Right lobe of liver (tissue), 6 donors: Measurements from ENCODE around the gene SVEP1. TPM values are rescaled to one million over a fixed set of nuclear protein-coding genes. Genes with fewer than 3 reads are reported as not detected.

Experiments used
- ATAC-seq, 4 donors: fragments of 200-7000 bp; cut with Tn5 transposase; one replicate each; pipeline ENCODE4 v1.9.1; 2020; ENCODE audit warnings: mild to moderate bottlenecking in 4 of 4, moderate library complexity in 4 of 4
- DNase-seq, 3 donors: peaks; one replicate each; pipeline ENCODE4 v3.0.0-alpha.2; 2020
- H3K27ac ChIP-seq, 3 donors: fragments of 200-600 bp; one replicate each; pipeline ENCODE4 v1.8.0; 2022
- H3K27me3 ChIP-seq, 2 donors: fragments of 200-600 bp; one replicate each; pipeline ENCODE4 v1.8.0; 2022
- H3K36me3 ChIP-seq, 4 donors: fragments of 200-600 bp; sonication (generic) in 1 of 4; one replicate each; pipeline versions ENCODE4 v1.5.1 to v1.8.0; 2017 to 2022; ENCODE audit warnings: control low read depth in 1 of 4
- H3K4me1 ChIP-seq, 4 donors: fragments of 200-600 bp; sonication (generic) in 1 of 4; one replicate each; pipeline versions ENCODE4 v1.5.1 to v1.8.0; 2017 to 2022; ENCODE audit warnings: control low read depth in 1 of 4
- H3K4me3 ChIP-seq, 3 donors: fragments of 200-600 bp; one replicate each; pipeline ENCODE4 v1.8.0; 2022
- H3K9me3 ChIP-seq, 4 donors: fragments of 200-600 bp; sonication (generic) in 1 of 4; one replicate each; pipeline versions ENCODE4 v1.5.1 to v1.8.0; 2017 to 2022; ENCODE audit warnings: control low read depth in 1 of 4
- CTCF ChIP-seq, 4 donors: fragments of 200-600 bp in 3 of 4; fragments of 450-650 bp in 1 of 4; IDR thresholded peaks; one replicate each; pipeline versions ENCODE4 v1.5.1 to v1.8.0; 2016 to 2022; ENCODE audit warnings: antibody characterized with exemption in 4 of 4, mild to moderate bottlenecking in 2 of 4
- POLR2A ChIP-seq: fragments of 450-650 bp; IDR thresholded peaks from one replicate; pipeline ENCODE4 v1.6.1; 2017; ENCODE audit warnings: antibody characterized with exemption, mild to moderate bottlenecking
- WGBS: methylation state at CpG from one replicate; pipeline ENCODE4 v1.1.6; 2018; ENCODE audit warnings: low coverage, low lambda C conversion rate; ENCODE audit not compliant: insufficient coverage; ENCODE audit errors: missing lambda C conversion rate; 5-methylcytosine and 5-hydroxymethylcytosine counted together
- intact Hi-C, 2 donors: fragments of 100-400 bp; cut with DNase I; formaldehyde crosslinking; loops; one replicate each; pipeline versions ENCODE4 v1.11.2 to v1.14.1; 2022
- total RNA-seq, 6 experiments: library from RNA; depleted of rRNA in 2 of 6; stranded (reverse); fragments of >200 nt in 2 of 6; fragmentation: NEBNext Ultra II Directional in 3 of 6; extraction: Animal tissue kit (Norgen Biotek cat#: 25700) in 3 of 6; gene quantifications; one replicate each; pipeline versions ENCODE4 v1.1.0 to v1.2.4, GENCODE V29; 2016 to 2023
- donor health status: DM: no; HTN: yes; CAD: no.
- donor health status: DM: no; HTN: no; CAD: no.
- donor health status: DM: no; HTN: no; CAD: no.
- donor health status: DM: no; HTN: yes; CAD: no.
- donor health status: DM: no; HTN: yes; CAD: no.

Gene SVEP1
- total RNA-seq, 6 experiments from 2014 or later = 1.6 to 7.8 (median 4.6) TPM

- WGBS = 55% methylated on average over 3 of the region's 3 CpGs
- no peak for ATAC-seq
- intact Hi-C loops = no loop called here
- no peaks in the 10 kb centered on the region for H3K27me3 ChIP-seq
- H3K36me3 ChIP-seq = no peaks in the 10 kb centered on the region
- TF ChIP-seq POLR2A = no peak
- H3K9me3 ChIP-seq = no peaks in the 10 kb centered on the region
- H3K4me3 ChIP-seq = no peak overlapping the region
- no peak for DNase-seq
- H3K4me1 ChIP-seq = no peaks in the 10 kb centered on the region
- no peak overlapping the region for H3K27ac ChIP-seq
These were observed 122.3 kb downstream of the SVEP1 start for GRCh38 chr9:110457245-110457644.

GRCh38 chr9:110456681-110457080 is 122.9 kb downstream of the SVEP1 start:
- no peaks in the 10 kb centered on the region for H3K9me3 ChIP-seq
- TF ChIP-seq CTCF (IDR thresholded peaks at IDR 0.05) (no peak), POLR2A (no peak)
- no peaks in the 10 kb centered on the region for H3K4me1 ChIP-seq
- no peak overlapping the region for H3K4me3 ChIP-seq
- ATAC-seq (no peak), DNase-seq (no peak)
- no peak overlapping the region for H3K27ac ChIP-seq
- 63% methylated on average over 1 of the region's 1 CpG for WGBS
- intact Hi-C loops = no loop called here
- H3K27me3 ChIP-seq = no peaks in the 10 kb centered on the region
- no peaks in the 10 kb centered on the region for H3K36me3 ChIP-seq

GRCh38 chr9:110455860-110456259 is 123.7 kb downstream of the SVEP1 start:
- no peaks in the 10 kb centered on the region for H3K36me3 ChIP-seq
- DNase-seq (no peak), ATAC-seq (no peak)
- no peaks in the 10 kb centered on the region for H3K27me3 ChIP-seq
- TF ChIP-seq POLR2A = no peak
- no peak for TF ChIP-seq CTCF (IDR thresholded peaks at IDR 0.05)
- no peaks in the 10 kb centered on the region for H3K4me1 ChIP-seq
- H3K4me3 ChIP-seq = no peak overlapping the region
- H3K9me3 ChIP-seq = no peaks in the 10 kb centered on the region
- intact Hi-C loops = no loop called here
- no peak overlapping the region for H3K27ac ChIP-seq

GRCh38 chr9:110452227-110452801 is 127.2 kb downstream of the SVEP1 start:
- Histone ChIP-seq H3K27ac (no peak overlapping the region), H3K4me1 (no peaks in the 10 kb centered on the region), H3K36me3 (no peaks in the 10 kb centered on the region), H3K9me3 (no peaks in the 10 kb centered on the region), H3K4me3 (no peak overlapping the region), H3K27me3 (no peaks in the 10 kb centered on the region)
- intact Hi-C loops = no loop called here
- 7% methylated on average over 3 of the region's 3 CpGs for WGBS
- no peak for TF ChIP-seq POLR2A
- peak; percentile 47 to 53 (median 51) for TF ChIP-seq CTCF (IDR thresholded peaks at IDR 0.05)
- DNase-seq = no peak
- peak in 1 of 4 donors; percentile 32 for ATAC-seq

- H3K9me3 ChIP-seq = no peaks in the 10 kb centered on the region
- intact Hi-C loops = no loop called here
- TF ChIP-seq CTCF (IDR thresholded peaks at IDR 0.05) (no peak), POLR2A (no peak)
- WGBS = 47% methylated on average over 2 of the region's 2 CpGs
- H3K4me1 ChIP-seq = no peaks in the 10 kb centered on the region
- ATAC-seq (no peak), DNase-seq (no peak)
- no peak overlapping the region for H3K27ac ChIP-seq
- no peaks in the 10 kb centered on the region for H3K27me3 ChIP-seq
- H3K4me3 ChIP-seq = no peak overlapping the region
- H3K36me3 ChIP-seq = no peaks in the 10 kb centered on the region
These were observed 127.8 kb downstream of the SVEP1 start for GRCh38 chr9:110451726-110452125.
